Sigmoid colon (tissue), 4 donors: ENCODE data around the gene GCHFR.

Source experiments
- CTCF ChIP-seq, 4 experiments: fragments of 450-650 bp in 3 of 4; fragments of 200-600 bp in 1 of 4; IDR thresholded peaks; one replicate each; pipeline ENCODE4 v1.5.1; 2016 to 2019; ENCODE audit warnings: antibody characterized with exemption in 4 of 4, mild to moderate bottlenecking in 3 of 4, moderate library complexity in 2 of 4
- POLR2A ChIP-seq, 2 donors: fragments of 450-650 bp; IDR thresholded peaks; one replicate each; pipeline ENCODE4 v1.6.1; 2016; ENCODE audit warnings: antibody characterized with exemption in 2 of 2, mild to moderate bottlenecking in 2 of 2, moderate library complexity in 2 of 2
- POLR2AphosphoS5 ChIP-seq, 4 donors: sonication (generic); formaldehyde crosslinking; IDR thresholded peaks; one replicate each; pipeline ENCODE4 v1.6.1; 2017; ENCODE audit warnings: antibody characterized with exemption in 4 of 4

- TF ChIP-seq CTCF (IDR thresholded peaks at IDR 0.05) = no peak
- no peak for TF ChIP-seq POLR2A (IDR thresholded peaks at IDR 0.05)
- no peak for TF ChIP-seq POLR2AphosphoS5 (IDR thresholded peaks at IDR 0.05)
Observed at GRCh38 chr15:40806672-40807027, 42.8 kb downstream of the GCHFR start.
